DND-41 (cell line): ENCODE measurements around the gene SH3BGR.

Experiments used
- CTCF ChIP-seq: IDR thresholded peaks from 2 replicates; pipeline ENCODE4 v1.5.1; 2012; ENCODE audit warnings: borderline replicate concordance, low read length, moderate library complexity, mild to moderate bottlenecking; ENCODE audit not compliant: poor library complexity, severe bottlenecking; ENCODE audit errors: extremely low read depth
- EZH2 ChIP-seq: IDR thresholded peaks from 3 replicates; pipeline ENCODE4 v1.6.1; 2012; ENCODE audit warnings: borderline replicate concordance, low read depth, mild to moderate bottlenecking, moderate library complexity, low read length, inconsistent platforms; ENCODE audit not compliant: severe bottlenecking

GRCh38 chr21:39454949-39455668 is 3.3 kb downstream of the SH3BGR start:
- TF ChIP-seq CTCF (no peak), EZH2 (no peak)
